D721Med (cell line): Measurements from ENCODE around the gene SLMAP.

Source experiments
- DNase-seq: peaks from one replicate; pipeline ENCODE4 v3.0.0; 2011; ENCODE audit warnings: low spot score; ENCODE audit not compliant: insufficient read length
- FAIRE-seq: peaks from 2 replicates; lab custom pipeline; 2011; peaks lifted over from hg19 to GRCh38; lab: Jason Lieb, UNC
- CTCF ChIP-seq: IDR thresholded peaks from 2 replicates; pipeline ENCODE4 v1.5.1; 2012; ENCODE audit warnings: mild to moderate bottlenecking, control low read depth; ENCODE audit not compliant: insufficient read depth; ENCODE audit errors: missing control alignments

The SLMAP gene

GRCh38 chr3:57928511-57928910 is 172.4 kb downstream of the SLMAP start:
- no peak for TF ChIP-seq CTCF
- FAIRE-seq = no peak
- no peak for DNase-seq

GRCh38 chr3:57929988-57930387 is 173.9 kb downstream of the SLMAP start:
- TF ChIP-seq CTCF = no peak
- no peak for FAIRE-seq
- no peak for DNase-seq

DNA sequence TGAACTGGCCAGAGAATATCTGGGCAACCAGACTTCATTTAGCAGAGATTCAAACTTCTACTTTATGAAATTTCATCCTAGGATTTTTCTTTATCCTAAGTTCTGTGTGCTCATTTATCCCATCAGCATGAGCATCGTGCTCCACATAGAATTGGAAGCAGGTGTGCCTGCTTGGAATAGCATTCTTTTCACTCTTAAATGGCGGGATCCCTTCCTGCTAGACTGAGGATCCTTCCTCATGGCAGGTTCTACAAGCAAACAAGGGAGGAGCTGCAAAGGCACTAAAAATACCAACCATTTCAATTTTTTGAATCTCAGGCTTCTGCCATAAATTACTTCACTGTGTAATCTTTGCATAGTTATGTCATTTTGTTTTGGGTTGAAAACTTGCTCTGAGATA is 177.5 kb downstream of the SLMAP start:
- DNase-seq (no peak), FAIRE-seq (no peak)
- no peak for TF ChIP-seq CTCF

DNA sequence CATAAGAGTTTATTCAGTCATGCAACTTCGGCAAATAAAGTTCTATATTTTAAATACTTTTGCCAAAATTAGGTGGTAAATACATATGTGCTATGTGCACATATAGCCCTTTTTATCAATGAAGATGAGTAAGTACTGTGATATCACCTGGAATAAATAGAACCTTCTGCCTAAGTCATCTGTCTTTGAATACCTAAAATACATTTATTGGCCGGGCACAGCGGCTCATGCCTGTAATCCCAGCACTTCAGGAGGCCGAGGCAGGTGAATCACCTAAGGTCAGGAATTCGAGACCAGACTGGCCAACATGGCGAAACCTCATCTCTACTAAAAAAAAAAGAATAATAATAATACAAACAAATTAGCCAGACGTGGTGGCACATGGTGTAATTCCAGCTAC is 178.3 kb downstream of the SLMAP start:
- FAIRE-seq (no peak), DNase-seq (no peak)
- no peak for TF ChIP-seq CTCF

DNA sequence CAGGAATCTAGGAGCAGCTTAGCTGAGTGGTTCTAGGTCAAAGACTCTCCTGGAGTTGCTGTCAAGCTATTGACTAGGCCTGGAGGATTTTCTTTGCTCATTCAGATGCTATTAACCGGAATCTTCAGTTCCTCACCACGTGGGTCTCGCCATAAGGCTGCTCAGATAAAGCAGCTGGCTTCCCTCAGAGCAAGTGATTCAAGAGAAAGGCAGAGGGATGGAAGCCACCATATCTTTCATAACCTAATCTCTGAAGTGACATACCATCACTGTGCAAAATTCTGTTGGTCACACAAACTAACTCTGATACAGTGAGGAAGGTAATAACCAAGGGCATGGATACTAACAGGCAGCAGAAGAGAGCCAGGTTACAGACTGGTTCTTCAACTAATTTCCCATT is 179.4 kb downstream of the SLMAP start:
- DNase-seq (no peak), FAIRE-seq (no peak)
- no peak for TF ChIP-seq CTCF

DNA sequence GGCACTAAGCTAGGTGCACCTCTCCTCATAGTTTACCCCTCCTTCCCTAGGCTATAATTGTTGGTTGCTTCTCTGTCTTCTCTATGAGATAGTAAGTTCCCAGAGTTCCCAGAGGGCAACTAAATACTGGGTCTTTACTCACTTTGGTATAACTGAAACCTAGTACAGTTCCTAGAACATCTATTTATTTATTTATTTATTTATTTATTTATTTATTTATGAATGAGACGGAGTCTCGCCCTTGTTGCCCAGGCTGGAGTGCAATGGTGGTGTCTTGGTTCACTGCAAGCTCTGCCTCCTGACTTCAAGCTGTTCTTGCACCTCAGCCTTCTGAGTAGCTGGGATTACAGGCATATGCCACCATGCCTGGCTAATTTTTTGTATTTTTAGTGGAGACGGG is 181.0 kb downstream of the SLMAP start:
- no peak for TF ChIP-seq CTCF
- FAIRE-seq (no peak), DNase-seq (no peak)

DNA sequence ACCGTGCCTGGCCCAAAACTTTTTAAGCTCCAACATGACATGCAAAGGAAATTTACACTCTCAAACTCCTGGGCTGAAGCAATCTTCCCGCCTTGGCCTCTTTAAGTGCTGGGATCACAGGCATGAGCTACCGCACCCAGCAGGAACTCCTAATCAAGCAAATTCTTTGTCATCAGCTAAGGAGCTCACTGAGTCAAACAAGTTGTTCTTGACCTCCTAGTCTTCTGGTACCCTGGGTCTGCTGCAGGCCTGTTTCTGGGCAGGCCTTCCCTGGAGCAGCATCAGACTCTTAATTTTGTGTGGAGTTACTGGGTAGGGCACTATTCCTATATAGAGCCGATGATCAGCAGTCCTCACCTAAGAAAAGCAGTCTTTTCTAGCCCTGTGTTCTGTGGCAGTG is 183.7 kb downstream of the SLMAP start:
- no peak for TF ChIP-seq CTCF
- DNase-seq (no peak), FAIRE-seq (no peak)
